Measurements from ENCODE around the gene TAGLN2. TPM values are rescaled to one million over a fixed set of nuclear protein-coding genes. Genes with fewer than 3 reads are reported as not detected.

Gene TAGLN2
- total and polyA plus RNA-seq, 9 of the 15 experiments (the other 6 are each of a cell fraction or from before 2014, with no cell fraction given), result 192 to 683 (median 455) TPM

GRCh38 chr1:159881622-159882526 lies 43.4 kb downstream of the TAGLN2 start (continued):
- no peak for TF ChIP-seq NR2C2 (CRISPR knock-in tag; IDR thresholded peaks at IDR 0.05)
- TF ChIP-seq NR2C2 (tag; IDR thresholded peaks at IDR 0.05), result no peak
- peak; percentile 52; the same call in 1 of the 2 replicates for TF ChIP-seq ARID1B (IDR thresholded peaks at IDR 0.05)
- TF ChIP-seq ZNF717 (CRISPR knock-in tag; IDR thresholded peaks at IDR 0.05), result no peak
- no peak for TF ChIP-seq ZBTB9 (CRISPR knock-in tag; IDR thresholded peaks at IDR 0.05)
- no peak for TF ChIP-seq THRAP3 (IDR thresholded peaks at IDR 0.05; ENCODE audit: borderline replicate concordance)
- TF ChIP-seq SREBF1 (IDR thresholded peaks at IDR 0.05; ENCODE audit: borderline replicate concordance, low read depth, low read length), result no peak
- no peak for TF ChIP-seq BCL6 (CRISPR knock-in tag; IDR thresholded peaks at IDR 0.05)
- TF ChIP-seq ATF3 (IDR thresholded peaks at IDR 0.05), result peak; percentile 56; the same call in 1 of the 2 replicates
- TF ChIP-seq ATF3 (CRISPR knock-in tag; conservative IDR thresholded peaks at IDR 0.05), result no peak
- TF ChIP-seq GTF3C2 (IDR thresholded peaks at IDR 0.05; ENCODE audit: borderline replicate concordance, extremely low read depth, insufficient read length), result no peak
- TF ChIP-seq EHMT2 (IDR thresholded peaks at IDR 0.05), result no peak
- TF ChIP-seq ARHGAP35 (IDR thresholded peaks at IDR 0.05; ENCODE audit: partially characterized antibody), result no peak
- TF ChIP-seq ZNF174 (CRISPR knock-in tag; IDR thresholded peaks at IDR 0.05), result no peak
- TF ChIP-seq ZNF583 (CRISPR knock-in tag; IDR thresholded peaks at IDR 0.05), result no peak
- no peak for TF ChIP-seq TEAD2 (tag; IDR thresholded peaks at IDR 0.05)
- TF ChIP-seq TCF15 (CRISPR knock-in tag; IDR thresholded peaks at IDR 0.05), result no peak
- no peak for TF ChIP-seq CBX5 (IDR thresholded peaks at IDR 0.05; ENCODE audit: borderline replicate concordance, low read depth)
- no peak for TF ChIP-seq SMARCA5 (IDR thresholded peaks at IDR 0.05)
- TF ChIP-seq SAP30 (IDR thresholded peaks at IDR 0.05; ENCODE audit: borderline replicate concordance, insufficient read depth, low read depth, low read length, poor library complexity, severe bottlenecking), result no peak
- peak in 1 of 2 experiments; percentile 25; a peak in 2 of 4 replicates for TF ChIP-seq RAD21 (CRISPR knock-in tag; conservative IDR thresholded peaks at IDR 0.05 in 1 of 2, IDR thresholded peaks at IDR 0.05 in 1 of 2)
- TF ChIP-seq MBD2 (IDR thresholded peaks at IDR 0.05; ENCODE audit: borderline replicate concordance, low read depth), result no peak
- TF ChIP-seq BHLHE40 (IDR thresholded peaks at IDR 0.05; ENCODE audit: low read length), result 0 out of 2 replicates have a peak, but pooled peaks have one; percentile 38
